Measurements from ENCODE around the gene PTPN20.

The PTPN20 gene

GRCh38 chr10:47044741-47045140 lies 133.5 kb downstream of the PTPN20 start:
- Histone ChIP-seq H3K4me2 (ENCODE audit: low read length) (no peak overlapping the region), H3K9me3 (ENCODE audit: control insufficient read depth, insufficient read depth, low read length) (no peaks in the 10 kb centered on the region), H3K4me1 (ENCODE audit: control insufficient read depth, low read length) (no peaks in the 10 kb centered on the region), H3K36me3 (ENCODE audit: control insufficient read depth, low read length) (no peaks in the 10 kb centered on the region), H3K79me2 (ENCODE audit: control insufficient read depth, low read length) (no peaks in the 10 kb centered on the region), H3K4me3 (ENCODE audit: low read length) (no peak overlapping the region), H4K20me1 (ENCODE audit: control insufficient read depth, insufficient read depth, low read depth, low read length) (no peaks in the 10 kb centered on the region), H3F3A (ENCODE audit: control insufficient read depth, insufficient read depth) (no peaks in the 10 kb centered on the region), H3K27me3 (ENCODE audit: control insufficient read depth, low read length) (no peaks in the 10 kb centered on the region), H3K9me2 (replicated peaks; ENCODE audit: control insufficient read depth, low read length) (no peaks in the 10 kb centered on the region), H3K27ac (ENCODE audit: low read depth, low read length) (no peak overlapping the region)
- TF ChIP-seq EZH2phosphoT487 (IDR thresholded peaks at IDR 0.05; ENCODE audit: borderline replicate concordance, low read length) = no peak
- TF ChIP-seq CTCF (IDR thresholded peaks at IDR 0.05; ENCODE audit: low read depth, low read length, poor library complexity, severe bottlenecking) = no peak

- no peaks in the 10 kb centered on the region for H3K27me3 ChIP-seq (ENCODE audit: control insufficient read depth, low read length)
- no peaks in the 10 kb centered on the region for H3K79me2 ChIP-seq (ENCODE audit: control insufficient read depth, low read length)
- H3K4me3 ChIP-seq (ENCODE audit: low read length) = no peak overlapping the region
- H3K4me2 ChIP-seq (ENCODE audit: low read length) = no peak overlapping the region
- H3K9me2 ChIP-seq (replicated peaks; ENCODE audit: control insufficient read depth, low read length) = no peaks in the 10 kb centered on the region
- no peaks in the 10 kb centered on the region for H4K20me1 ChIP-seq (ENCODE audit: control insufficient read depth, insufficient read depth, low read depth, low read length)
- no peaks in the 10 kb centered on the region for H3F3A ChIP-seq (ENCODE audit: control insufficient read depth, insufficient read depth)
- H3K4me1 ChIP-seq (ENCODE audit: control insufficient read depth, low read length) = no peaks in the 10 kb centered on the region
- H3K9me3 ChIP-seq (ENCODE audit: control insufficient read depth, insufficient read depth, low read length) = no peaks in the 10 kb centered on the region
- no peak overlapping the region for H3K27ac ChIP-seq (ENCODE audit: low read depth, low read length)
- TF ChIP-seq EZH2phosphoT487 (IDR thresholded peaks at IDR 0.05; ENCODE audit: borderline replicate concordance, low read length) = no peak
- TF ChIP-seq CTCF (IDR thresholded peaks at IDR 0.05; ENCODE audit: low read depth, low read length, poor library complexity, severe bottlenecking) = no peak
- H3K36me3 ChIP-seq (ENCODE audit: control insufficient read depth, low read length) = no peaks in the 10 kb centered on the region
Observed at GRCh38 chr10:47045331-47045861, 134.2 kb downstream of the PTPN20 start.

GRCh38 chr10:47046321-47047126 lies 135.3 kb downstream of the PTPN20 start:
- no peaks in the 10 kb centered on the region for H4K20me1 ChIP-seq (ENCODE audit: control insufficient read depth, insufficient read depth, low read depth, low read length)
- no peak overlapping the region for H3K27ac ChIP-seq (ENCODE audit: low read depth, low read length)
- H3K4me3 ChIP-seq (ENCODE audit: low read length) = no peak overlapping the region
- H3F3A ChIP-seq (ENCODE audit: control insufficient read depth, insufficient read depth) = no peaks in the 10 kb centered on the region
- H3K79me2 ChIP-seq (ENCODE audit: control insufficient read depth, low read length) = no peaks in the 10 kb centered on the region
- H3K4me2 ChIP-seq (ENCODE audit: low read length) = no peak overlapping the region
- H3K9me3 ChIP-seq (ENCODE audit: control insufficient read depth, insufficient read depth, low read length) = no peaks in the 10 kb centered on the region
- no peaks in the 10 kb centered on the region for H3K36me3 ChIP-seq (ENCODE audit: control insufficient read depth, low read length)
- no peak for TF ChIP-seq CTCF (IDR thresholded peaks at IDR 0.05; ENCODE audit: low read depth, low read length, poor library complexity, severe bottlenecking)
- no peak for TF ChIP-seq EZH2phosphoT487 (IDR thresholded peaks at IDR 0.05; ENCODE audit: borderline replicate concordance, low read length)
- no peaks in the 10 kb centered on the region for H3K9me2 ChIP-seq (replicated peaks; ENCODE audit: control insufficient read depth, low read length)
- H3K27me3 ChIP-seq (ENCODE audit: control insufficient read depth, low read length) = no peaks in the 10 kb centered on the region
- H3K4me1 ChIP-seq (ENCODE audit: control insufficient read depth, low read length) = no peaks in the 10 kb centered on the region
